NCI-H2227 treated with DMSO at 0.1 percent for 48 hours (cell line): ENCODE measurements around the gene HADHB.
"Not testable (repeated sequence)": the region's sequence is repeated elsewhere in the genome, so short reads cannot be mapped to it uniquely, and the experiment has no call there.

Experiments
- DNase-seq: peaks from one replicate; lab custom pipeline; 2025; lab: John Stamatoyannopoulos, UW

The HADHB gene

DNA sequence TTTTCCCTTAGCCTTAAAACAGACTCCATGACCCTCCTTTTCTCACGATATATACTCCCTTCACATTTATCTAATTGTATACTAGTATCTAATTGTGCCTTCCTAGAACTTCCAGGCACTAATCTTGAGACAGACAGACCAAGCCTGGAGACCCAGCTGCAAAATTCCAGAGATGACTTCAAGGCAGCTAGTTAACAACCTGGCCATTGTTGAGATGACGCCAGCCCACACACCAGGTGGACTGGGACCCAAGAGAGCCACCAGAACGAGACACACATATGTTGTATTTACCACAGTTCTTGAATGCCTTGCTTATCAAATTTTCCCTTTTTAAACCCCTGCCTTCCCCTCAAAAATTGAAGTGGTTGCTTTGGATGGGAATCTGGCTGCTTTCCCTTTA is 52.3 kb downstream of the HADHB start:
- DNase-seq: no peak

DNA sequence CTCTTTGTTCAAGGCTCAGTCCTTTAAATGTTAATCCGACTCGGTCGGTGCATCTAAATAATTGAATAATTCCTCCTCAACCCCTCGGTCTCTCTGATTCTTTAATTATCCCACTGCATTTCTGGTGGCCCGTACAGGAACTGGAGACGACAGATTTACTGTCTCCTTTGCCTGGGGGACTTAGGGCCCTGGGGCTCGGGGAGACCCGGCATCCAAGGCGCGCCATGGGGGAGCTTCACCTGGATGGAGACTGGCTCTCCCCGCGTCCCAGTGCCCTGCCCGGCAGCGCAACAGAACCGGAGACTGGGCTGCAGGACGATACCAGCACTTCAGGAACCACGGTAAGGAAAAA is 53.5 kb downstream of the HADHB start:
- DNase-seq: no peak

DNA sequence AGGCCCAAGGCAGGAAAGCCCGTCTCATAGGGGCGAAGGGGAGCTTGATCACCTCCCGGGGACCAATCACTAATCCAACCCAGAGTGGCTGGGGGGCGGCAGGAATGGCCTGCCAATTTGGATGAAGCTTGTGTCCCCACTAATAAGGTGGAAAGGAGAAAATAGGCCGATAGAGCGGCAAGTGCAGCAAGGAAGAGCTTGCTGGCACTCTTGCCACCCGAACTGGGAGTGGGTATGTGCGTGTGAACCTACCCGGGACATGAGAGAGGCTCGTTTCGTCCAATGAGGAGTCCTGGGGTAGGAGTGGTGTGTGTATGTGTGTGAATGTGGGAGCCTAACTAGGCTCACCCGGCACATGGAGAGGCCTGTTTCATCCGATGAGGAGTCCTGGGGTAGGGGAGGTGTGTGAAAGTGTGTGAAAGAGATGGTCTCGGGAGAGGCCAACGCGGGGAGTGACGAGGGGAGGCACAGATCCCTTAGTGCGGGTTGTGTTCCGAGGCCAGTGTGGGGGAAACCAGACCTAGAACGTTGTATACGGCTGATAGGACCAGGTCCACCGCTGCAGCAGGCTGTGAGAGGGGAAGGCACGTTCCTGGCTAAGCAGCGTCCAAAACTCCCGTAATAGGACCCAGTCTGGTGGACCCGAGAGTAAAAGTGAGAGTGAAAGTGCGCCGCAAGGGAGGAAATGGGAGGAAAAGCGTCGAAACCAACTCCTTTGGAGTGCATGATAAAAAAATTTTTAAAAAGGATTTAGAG is 54.1 kb downstream of the HADHB start:
- no peak for DNase-seq

DNA sequence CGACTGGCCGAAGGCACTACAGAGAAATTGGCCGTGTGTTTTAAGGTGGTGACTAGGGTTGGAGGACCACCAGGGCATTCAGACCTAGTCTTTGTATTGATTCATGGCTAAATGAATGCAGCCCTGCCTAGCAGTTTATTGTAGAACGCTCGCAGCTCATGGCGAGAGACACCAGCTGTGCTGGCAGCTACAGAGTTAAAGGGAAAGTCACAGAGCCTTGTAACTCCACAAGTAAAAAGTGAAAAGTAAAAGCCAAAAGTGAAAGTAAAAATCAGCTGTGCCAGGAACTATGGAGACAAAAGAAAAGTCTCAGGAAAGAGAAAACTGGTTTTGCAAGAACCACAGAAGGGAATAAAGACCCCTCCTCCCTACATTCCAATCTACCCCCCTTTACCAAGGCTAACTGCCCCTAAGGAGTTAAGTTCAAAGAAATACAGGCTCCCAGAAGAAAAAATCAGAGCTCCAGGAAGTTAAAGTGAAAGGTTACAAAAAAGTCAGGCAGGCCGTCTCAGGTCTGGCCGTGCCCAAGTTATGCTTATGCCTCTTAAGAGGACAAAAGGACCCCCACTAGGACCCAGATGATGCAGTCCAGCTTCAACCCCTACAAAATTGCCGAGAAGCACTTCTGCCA is 54.8 kb downstream of the HADHB start:
- DNase-seq: no peak

DNA sequence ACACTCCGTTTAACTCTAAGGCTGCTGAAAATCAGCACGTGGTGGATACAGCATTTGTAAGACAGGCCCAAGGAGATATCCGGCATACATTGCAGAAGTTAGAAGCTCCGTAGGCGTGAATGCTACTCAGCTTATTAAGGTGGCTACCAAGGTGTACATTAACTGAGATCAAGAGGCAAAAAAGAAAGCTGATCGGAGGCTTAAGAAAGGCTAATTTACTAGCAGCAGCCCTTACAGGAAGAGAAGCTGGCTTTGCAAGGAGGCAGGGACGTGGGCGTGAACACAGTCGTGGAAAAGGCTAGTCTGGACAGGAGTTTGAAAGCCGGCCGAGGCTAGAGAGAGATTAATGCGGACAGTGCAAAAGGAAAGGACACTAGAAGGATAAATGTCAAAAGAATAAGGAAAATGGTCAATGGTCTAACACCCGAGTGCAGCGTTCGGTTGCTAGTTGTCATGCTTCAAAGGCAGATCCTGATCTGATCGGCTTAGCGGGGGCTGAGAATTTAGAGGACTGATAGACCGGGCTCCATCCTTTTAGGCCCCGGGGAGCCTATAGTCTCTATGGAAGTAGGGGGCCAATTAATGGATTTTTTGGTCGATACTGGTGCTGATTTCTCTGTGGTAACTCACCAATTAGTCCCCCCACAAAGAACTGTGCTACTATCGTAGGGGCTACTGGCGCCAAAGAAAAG is 55.6 kb downstream of the HADHB start:
- DNase-seq: no peak

DNA sequence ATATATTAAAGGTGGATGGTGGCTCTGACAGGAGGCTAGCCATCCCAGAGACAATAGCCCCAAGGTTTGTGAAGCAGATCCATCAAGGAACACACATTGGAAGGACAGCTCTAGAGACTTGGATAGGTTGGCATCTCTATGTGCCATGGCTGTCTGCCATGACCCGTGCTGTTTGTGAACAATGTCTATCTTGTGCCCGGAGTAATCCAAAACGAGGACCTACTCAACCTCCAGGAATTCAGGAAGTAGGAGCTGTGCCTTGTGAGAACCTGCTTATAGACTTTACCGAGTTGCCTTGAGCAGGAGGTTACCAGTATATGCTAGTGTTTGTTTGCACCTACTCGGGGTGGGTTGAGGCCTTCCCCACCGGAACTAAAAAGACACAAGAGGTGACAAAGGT is 58.1 kb downstream of the HADHB start:
- DNase-seq: no peak

DNA sequence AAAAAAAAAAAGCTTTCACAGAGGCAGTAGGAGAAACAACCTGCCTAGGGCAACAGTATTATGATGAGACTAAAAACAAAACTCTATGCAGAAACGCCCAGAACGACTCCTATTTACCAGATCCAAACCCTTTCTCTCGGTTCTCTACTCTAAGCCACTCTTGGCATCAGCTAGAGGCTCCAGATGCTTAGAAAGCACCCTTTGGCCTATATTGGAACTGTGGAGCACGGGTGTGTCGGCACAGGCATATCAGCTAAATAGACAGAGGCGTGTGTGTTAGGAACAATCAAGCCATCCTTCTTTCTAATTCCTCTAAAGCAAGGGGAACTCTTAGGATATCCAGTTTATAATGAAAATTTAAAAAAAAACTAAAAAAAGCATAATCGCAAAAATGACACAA is 60.4 kb downstream of the HADHB start:
- DNase-seq: not testable (repeated sequence)

DNA sequence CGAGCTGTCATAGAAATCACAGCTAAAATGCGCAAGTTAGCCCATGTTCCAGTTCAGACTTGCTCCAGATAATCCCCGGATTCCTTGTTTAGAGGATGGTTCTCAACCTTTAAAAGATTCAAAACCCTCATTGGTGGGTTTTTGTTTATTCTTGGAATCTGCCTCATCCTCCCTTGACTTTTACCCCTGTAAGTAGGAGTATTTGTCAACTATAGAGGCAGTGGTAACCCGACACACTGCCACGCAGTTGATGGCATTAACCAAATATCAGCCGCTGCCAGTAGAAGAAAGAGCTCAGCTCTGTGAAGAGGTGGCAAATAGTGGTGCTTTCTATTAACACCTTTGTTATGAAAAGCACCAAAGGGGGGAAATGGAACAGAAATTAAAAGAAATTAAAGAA is 60.8 kb downstream of the HADHB start:
- no peak for DNase-seq

GRCh38 chr2:26309921-26310320 is 65.2 kb downstream of the HADHB start:
- DNase-seq: no peak

- no peak for DNase-seq
Measured at GRCh38 chr2:26312471-26312870, 67.7 kb downstream of the HADHB start.

GRCh38 chr2:26313446-26313845 is 68.7 kb downstream of the HADHB start:
- no peak for DNase-seq

DNA sequence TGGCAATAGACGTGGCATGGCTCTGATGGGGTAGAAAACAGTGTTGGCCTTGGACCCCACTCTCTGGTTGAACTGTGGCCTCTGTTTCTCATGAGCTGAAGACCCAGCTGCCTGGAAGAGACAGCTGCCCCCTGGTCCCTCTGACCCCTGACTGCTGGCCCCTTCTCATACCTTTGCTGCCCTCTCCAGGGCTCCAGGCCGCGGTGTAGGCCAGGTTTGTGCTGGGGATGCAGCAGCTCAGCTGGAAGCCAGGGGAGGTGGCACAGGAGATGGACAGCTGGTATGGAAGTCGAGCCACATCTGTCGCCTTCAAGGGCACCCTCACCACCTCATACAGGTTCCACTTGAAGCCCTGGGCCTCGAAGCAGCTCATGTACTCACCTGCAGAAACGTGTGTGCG is 69.5 kb downstream of the HADHB start:
- DNase-seq: no peak

DNA sequence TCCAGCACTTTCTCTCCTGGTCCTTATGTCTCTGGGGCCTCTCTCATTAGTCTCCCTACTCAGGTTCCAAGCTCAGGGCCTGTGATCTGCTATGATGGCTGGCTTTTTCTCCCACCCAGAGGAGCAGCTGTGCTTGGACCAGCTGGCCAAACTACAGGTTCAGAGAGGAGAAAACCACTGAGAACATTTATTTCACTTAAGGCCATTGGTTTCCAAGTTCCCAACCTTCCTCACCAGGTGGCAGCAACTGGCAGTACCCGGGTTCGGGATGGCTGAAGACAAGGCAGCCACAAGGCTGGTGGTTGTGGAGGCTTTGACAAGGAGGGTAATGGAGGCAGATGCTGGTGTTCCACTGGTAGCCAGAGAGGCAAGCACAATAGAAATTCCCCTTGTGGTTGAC is 71.3 kb downstream of the HADHB start:
- no peak for DNase-seq

- no peak for DNase-seq
Measured at GRCh38 chr2:26316845-26317244, 72.1 kb downstream of the HADHB start.

- no peak for DNase-seq
Measured at GRCh38 chr2:26317377-26318105, 72.8 kb downstream of the HADHB start.

DNA sequence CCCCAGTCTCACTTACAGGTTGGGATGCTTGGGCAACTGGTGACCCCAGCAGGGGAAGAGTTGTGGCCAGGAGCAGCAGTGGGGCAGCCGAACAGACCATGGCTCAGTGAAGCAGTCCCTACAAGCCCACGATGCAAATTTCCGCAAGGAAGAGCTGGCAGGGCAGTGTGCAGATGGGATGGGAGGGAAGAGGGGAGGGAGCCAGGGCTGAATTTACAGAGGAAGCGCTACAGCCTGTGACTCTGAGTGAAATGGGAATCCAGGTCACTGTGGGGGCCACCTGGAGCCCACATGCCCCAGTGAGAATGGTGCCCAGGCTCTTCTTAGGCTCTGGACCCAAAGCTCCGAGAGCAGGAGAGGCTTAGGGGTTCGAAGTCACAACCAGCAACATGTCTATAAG is 74.2 kb downstream of the HADHB start:
- DNase-seq: no peak

GRCh38 chr2:26324479-26324878 is 79.7 kb downstream of the HADHB start:
- not testable (repeated sequence) for DNase-seq

DNA sequence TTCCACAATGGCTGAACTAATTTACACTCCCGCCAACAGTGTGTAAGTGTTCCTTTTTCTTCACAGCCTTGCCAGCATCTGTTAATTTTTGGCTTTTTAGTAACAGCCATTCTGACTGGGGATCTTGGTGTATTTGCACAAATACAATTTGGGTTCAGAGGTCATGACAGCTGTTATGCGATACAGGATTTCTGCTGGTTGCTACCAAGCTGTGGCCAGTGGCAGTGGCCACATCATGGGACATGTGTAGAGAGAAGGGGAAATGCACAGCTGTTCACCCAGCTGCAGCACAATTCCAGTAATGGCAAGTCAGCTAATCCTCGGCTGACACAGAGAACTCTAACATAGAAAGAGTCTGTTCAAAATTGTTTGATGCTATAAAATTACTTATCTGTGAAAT is 80.2 kb downstream of the HADHB start:
- no peak for DNase-seq

GRCh38 chr2:26325851-26326250 is 81.1 kb downstream of the HADHB start:
- DNase-seq: no peak

DNA sequence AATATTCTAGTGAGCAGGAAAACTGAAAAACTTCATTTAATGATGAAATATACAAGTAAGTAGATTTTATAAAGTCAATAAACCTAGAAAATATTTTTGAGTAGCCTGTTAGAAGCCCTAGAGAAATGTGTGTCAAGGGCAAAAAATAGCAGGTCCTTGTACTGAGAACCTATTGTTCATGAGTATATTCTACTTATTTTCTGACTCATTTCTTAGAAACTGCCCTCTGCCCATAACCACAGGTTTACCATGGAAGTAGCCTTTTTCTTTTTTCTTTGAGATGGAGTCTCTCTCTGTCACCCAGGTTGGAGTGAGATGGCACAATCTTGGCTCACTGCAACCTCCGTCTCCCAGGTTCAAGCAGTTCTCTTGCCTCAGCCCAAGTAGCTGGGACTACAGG is 81.8 kb downstream of the HADHB start:
- DNase-seq: no peak

DNA sequence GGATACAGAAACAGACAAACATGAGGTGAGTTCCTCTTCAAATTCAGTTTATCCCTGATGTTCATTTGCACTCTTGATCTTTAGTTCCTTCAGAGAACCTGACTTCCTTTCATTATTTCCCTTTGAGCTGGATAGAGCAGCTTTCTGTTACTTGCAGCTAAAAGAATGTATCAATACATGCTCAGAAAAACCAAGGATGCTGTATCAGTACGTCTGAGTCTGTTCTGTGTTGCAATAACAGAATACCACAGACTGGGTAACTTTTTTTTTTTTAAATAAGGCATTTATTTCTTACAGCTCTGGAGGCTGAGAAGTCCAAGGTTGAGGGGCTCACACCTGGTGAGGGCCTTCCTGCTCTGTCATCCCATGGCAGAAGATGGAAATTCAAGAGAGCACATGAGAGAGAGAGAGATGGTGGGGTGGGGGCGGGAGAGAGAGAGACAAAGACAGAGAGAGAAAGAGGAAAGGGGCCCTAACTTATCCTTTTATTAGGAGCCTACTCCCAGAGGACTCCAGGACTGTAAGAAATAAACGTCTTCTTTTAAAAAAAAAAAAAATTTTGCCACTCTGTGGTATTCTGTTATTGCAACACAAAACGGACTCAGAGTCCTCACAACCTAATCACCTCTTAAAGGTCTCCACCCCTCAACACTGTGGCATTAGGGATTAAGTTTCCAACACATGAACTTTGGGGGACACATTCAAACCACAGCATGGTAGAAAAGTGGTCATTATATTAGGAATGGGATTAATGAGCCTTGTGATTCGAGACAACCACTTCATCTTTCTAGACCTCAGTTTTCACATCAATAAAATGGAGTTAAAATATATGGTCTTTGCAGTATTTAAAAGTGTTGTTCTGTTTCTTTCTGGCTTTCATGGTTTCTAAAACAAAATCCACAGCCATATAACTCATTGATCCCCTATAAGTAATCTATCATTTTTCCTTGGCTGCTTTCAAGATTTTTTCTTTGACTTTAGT is 82.8 kb downstream of the HADHB start:
- no peak for DNase-seq

GRCh38 chr2:26329083-26329482 is 84.3 kb downstream of the HADHB start:
- DNase-seq: not testable (repeated sequence)
